HG03575 (cell line): ENCODE data around the gene TRIM39.
"Not testable (repeated sequence)": the region's sequence is repeated elsewhere in the genome, so short reads cannot be mapped to it uniquely, and the experiment has no call there.

ENCODE experiments used
- ATAC-seq: cut with Tn5 transposase; IDR thresholded peaks from one replicate; pipeline ENCODE4 v1.9.1; 2021; ENCODE audit not compliant: unreplicated experiment, insufficient number of reproducible peaks, low FRiP score; ENCODE audit errors: extremely low read depth

TRIM39 gene

GRCh38 chr6:30326526-30327231, at the start of gene TRIM39:
TSS of gene TRIM39 (plus strand) at chr6:30326927. CDS start at chr6:30329318, 2,391 bp downstream.
- ATAC-seq, result no peak

GRCh38 chr6:30280988-30281387, 45.7 kb upstream of the TRIM39 start:
- ATAC-seq, result not testable (repeated sequence)

- ATAC-seq, result no peak
Measured at GRCh38 chr6:30282522-30282921, 44.2 kb upstream of the TRIM39 start.

- no peak for ATAC-seq
Measured at GRCh38 chr6:30283761-30284160, 43.0 kb upstream of the TRIM39 start.

- ATAC-seq, result no peak
Measured at GRCh38 chr6:30287139-30287538, 39.6 kb upstream of the TRIM39 start.

GRCh38 chr6:30295837-30296236, 30.9 kb upstream of the TRIM39 start:
- no peak for ATAC-seq

GRCh38 chr6:30304002-30304401, 22.7 kb upstream of the TRIM39 start:
- no peak for ATAC-seq

- no peak for ATAC-seq
Measured at GRCh38 chr6:30311101-30311500, 15.6 kb upstream of the TRIM39 start.

GRCh38 chr6:30311671-30312070, 15.1 kb upstream of the TRIM39 start:
- no peak for ATAC-seq

- no peak for ATAC-seq
Measured at GRCh38 chr6:30312266-30312665, 14.5 kb upstream of the TRIM39 start.

GRCh38 chr6:30312676-30313321, 13.9 kb upstream of the TRIM39 start:
- ATAC-seq, result no peak

GRCh38 chr6:30315156-30315555, 11.6 kb upstream of the TRIM39 start:
- no peak for ATAC-seq

GRCh38 chr6:30317913-30318589, 8.7 kb upstream of the TRIM39 start:
- no peak for ATAC-seq

- ATAC-seq, result no peak
Measured at GRCh38 chr6:30319146-30319835, 7.4 kb upstream of the TRIM39 start.

- ATAC-seq, result no peak
Measured at GRCh38 chr6:30321692-30322388, 4.9 kb upstream of the TRIM39 start.

GRCh38 chr6:30322527-30323501, 3.9 kb upstream of the TRIM39 start:
- no peak for ATAC-seq

GRCh38 chr6:30323806-30324205, 2.9 kb upstream of the TRIM39 start:
- no peak for ATAC-seq
